ENCODE measurements around the gene ISOC1. TPM values are rescaled to one million over a fixed set of nuclear protein-coding genes. Genes with fewer than 3 reads are reported as not detected.

Gene ISOC1
- total RNA-seq, 1 donor from 2014 or later: 25.9 TPM

- H3K27ac Mint-ChIP-seq (ENCODE audit: unreplicated experiment): no peak overlapping the region
- H3K36me3 Mint-ChIP-seq (ENCODE audit: low read depth): peaks cover 3% of the 10 kb centered on the region
- TF ChIP-seq CTCF (conservative IDR thresholded peaks at IDR 0.05): no peak
- no peaks in the 10 kb centered on the region for H3K27me3 Mint-ChIP-seq (ENCODE audit: low read depth)
- H3K9me3 Mint-ChIP-seq: peaks cover 6% of the 10 kb centered on the region
- DNase-seq (ENCODE audit: low read depth, low spot score): no peak
- H3K4me1 Mint-ChIP-seq: no peaks in the 10 kb centered on the region
- no peak overlapping the region for H3K4me3 Mint-ChIP-seq
Observed at GRCh38 chr5:129155876-129156275, 61.3 kb downstream of the ISOC1 start.

GRCh38 chr5:129161830-129162229 is 67.3 kb downstream of the ISOC1 start:
- Mint-ChIP-seq H3K4me1 (no peaks in the 10 kb centered on the region), H3K9me3 (peaks cover 3% of the 10 kb centered on the region), H3K4me3 (no peak overlapping the region), H3K27ac (ENCODE audit: unreplicated experiment) (no peak overlapping the region), H3K36me3 (ENCODE audit: low read depth) (peaks cover 5% of the 10 kb centered on the region), H3K27me3 (ENCODE audit: low read depth) (no peaks in the 10 kb centered on the region)
- DNase-seq (ENCODE audit: low read depth, low spot score): no peak
- TF ChIP-seq CTCF (conservative IDR thresholded peaks at IDR 0.05): no peak

Small RNA genes lying within 50 kb of the gene (microRNA-seq; reads per million reads assigned to microRNA genes)
- not detected for gene MIR4633

Other genes with a start within 250 kb of the ISOC1 start
- 0.09 TPM in 1 of 2 replicates, not detected in the other for gene SLC27A6, start 129.3 kb upstream of the ISOC1 start, total RNA-seq